GM03348 (cell line): ENCODE data around the gene DCTN4.
"Not testable (repeated sequence)": the region's sequence is repeated elsewhere in the genome, so short reads cannot be mapped to it uniquely, and the experiment has no call there.

ENCODE experiments used
- DNase-seq: peaks from one replicate; pipeline ENCODE4 v3.0.0; 2012; ENCODE audit warnings: low spot score

The DCTN4 gene

DNA sequence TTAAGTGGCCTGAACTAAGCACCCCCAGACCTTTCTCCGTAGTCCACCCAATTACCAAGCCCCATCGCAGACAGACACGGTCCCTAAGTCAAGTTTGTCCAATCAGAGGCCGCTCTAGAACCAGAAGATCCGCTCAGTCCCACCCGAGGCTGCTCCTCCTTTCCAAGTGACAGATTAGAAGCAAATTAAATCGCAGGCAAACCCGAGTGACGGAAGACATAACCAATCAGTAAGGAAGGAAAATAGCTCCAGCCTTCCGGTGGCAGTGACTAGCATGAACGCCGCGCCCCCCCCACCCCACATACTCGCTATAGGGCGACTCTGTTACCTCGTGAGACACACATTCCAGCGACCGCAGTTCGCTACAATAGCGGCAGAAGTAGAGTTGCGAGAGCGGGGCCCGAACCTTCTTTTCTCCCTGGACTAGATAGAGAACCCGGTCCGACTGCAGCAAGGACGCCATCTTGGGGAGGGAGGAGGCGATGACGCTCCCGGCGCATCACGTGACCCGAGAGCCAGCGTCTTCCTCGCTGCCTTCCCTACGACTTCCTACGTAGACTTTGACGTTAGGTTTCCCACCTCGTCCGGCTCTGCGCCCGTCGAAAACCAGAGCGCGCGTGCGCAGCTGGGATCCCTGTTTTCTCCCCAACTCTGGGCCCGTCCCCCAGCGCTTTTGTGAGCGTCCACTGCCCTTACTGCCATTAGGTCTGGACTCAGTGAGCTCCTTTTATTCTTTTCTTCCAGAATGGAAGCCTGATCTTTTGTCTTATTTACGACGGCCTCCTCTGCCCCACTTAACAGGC is at the start of gene DCTN4:
TSS of gene DCTN4 (minus strand) at position 487 of the 803 bp plus-strand sequence. CDS start at position 463, 24 bp downstream.
- DNase-seq: peak; percentile 96

DNA sequence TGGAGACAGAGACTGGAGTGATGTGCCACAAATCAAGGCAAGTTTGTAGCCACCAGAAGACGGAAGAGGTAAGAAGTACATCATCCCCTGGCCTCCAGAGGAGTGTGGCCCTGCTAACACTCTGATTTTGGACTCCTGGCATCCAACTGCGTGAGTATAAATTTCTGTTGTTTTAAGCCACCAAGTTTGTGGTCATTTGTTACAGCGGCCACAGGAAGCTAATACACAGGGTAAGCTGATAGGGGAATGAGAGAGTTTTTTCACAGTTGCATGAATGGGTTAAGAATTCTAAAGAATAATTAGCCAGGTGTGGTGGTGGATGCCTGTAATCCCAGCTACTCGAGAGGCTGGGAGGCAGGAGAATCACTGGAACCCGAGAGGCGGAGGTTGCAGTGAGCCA is 45.6 kb upstream of the DCTN4 start:
- no peak for DNase-seq

DNA sequence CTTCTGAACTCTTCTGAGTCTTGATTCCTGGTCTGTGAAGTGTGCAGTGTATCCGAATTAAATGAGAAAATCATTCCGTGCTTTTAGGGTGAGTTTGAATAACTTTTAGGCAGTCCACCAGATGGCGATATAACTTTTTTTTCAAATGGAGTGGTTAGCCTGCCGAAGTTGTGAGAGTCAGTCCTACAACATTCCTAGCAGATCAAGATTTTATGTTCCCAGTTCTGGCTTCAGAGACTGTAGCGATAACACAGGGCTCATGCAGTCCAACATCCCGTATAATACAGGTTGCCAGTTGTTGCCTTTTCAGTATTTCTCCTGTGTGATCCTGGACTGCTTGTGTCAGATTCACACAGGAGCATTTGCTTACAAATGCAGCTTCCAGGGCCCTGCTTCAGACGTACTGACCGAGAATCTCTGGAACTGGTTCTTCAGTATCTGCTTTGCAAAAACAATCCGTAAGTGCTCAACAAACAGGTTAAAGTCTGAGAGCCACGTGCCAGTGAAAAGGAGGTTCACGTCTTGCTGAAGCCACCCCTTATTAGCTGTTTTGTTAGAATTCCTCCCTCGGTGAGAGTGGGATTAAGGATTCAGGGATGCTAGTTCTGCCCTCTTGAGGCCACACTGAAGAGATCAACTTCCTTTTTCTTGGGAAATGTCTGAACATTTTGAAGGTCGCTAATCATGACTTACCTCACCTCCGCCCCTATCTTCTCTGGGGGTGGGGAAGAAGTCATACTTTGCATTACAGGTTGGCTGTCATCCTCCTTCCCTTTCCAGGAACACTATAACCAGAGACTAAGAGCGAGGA is 42.5 kb upstream of the DCTN4 start:
- peak; percentile 66 for DNase-seq

DNA sequence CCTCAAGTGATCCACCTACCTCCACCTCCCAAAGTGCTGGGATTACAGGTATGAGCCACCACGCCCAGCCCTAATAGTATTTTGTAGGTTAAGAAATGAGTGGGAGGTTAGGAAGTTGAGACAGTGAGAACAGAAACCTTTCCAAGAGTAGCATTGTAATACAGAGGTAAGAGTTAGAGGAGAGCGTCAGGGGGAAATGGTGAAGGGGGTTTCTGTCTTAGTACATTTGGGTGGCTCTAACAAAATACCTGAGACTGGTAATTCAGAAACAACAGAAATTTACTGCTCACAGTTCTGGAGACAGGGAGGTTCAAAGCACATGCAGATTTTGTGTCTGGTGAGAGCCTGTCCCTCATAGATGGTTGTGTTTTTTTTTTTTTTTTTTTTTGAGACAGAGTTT is 38.6 kb upstream of the DCTN4 start:
- no peak for DNase-seq

DNA sequence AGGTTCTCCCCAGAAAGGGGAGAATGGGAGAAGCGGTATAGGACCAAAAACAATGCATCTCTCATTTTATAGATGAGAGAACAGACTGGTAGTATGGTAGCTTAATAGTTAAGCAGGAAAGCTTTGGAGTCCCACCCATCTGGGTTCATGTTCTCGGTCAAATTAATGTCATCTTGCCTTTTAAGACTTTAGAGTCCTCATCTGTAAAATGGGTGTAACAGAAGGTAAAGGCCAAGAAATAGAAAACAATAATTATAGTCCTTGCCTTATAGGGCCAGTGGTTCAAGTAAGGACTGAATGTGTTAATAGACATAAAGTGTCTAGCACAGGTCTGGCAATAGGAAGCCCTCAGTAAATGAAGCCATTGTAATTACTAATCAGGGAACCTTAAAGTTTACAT is 36.1 kb upstream of the DCTN4 start:
- DNase-seq: no peak

DNA sequence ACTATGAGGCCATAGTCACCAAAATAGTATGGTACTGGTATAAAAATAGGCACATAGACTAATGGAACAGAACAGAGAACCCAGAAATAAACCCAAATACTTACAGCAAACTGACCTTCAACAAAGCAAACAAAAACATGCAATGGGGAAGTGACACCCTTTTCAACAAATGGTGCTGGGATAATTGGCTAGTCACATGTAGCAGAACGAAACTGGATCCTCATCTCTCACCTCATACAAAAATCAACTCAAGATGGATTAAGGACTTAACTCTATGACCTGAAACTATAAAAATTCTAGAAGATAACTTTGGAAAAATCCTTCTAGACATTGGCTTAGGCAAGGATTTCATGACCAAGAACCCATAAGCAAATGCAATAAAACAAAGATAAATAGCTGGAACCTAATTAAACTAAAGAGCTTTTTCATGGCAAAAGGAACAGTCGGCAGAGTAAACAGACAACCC is 34.6 kb upstream of the DCTN4 start:
- not testable (repeated sequence) for DNase-seq

- DNase-seq: no peak
Observed at GRCh38 chr5:150791536-150791935, 32.7 kb upstream of the DCTN4 start.

- peak; percentile 87 for DNase-seq
Observed at GRCh38 chr5:150789943-150790611, 31.3 kb upstream of the DCTN4 start.

GRCh38 chr5:150789450-150789849 is 30.6 kb upstream of the DCTN4 start:
- no peak for DNase-seq

- no peak for DNase-seq
Observed at GRCh38 chr5:150788977-150789376, 30.2 kb upstream of the DCTN4 start.

DNA sequence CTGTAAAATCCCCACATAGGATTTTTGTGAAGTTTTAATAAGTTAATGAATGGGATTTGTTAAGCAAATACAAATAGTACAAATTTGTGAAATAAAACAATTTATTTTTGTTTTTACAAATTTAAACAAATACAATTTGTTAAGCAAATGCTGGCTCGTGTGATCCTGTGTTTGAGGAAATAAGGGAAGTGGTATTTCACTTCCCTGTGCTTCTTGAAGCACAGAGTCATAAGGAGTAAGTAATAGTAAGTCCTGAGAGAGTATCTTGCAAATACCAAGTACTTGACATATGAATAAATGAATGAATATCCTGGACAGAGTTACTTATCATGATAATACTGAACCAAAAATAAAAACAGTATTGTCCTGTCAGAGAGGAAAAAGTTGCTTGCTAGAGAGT is 28.8 kb upstream of the DCTN4 start:
- DNase-seq: no peak

- DNase-seq: no peak
Observed at GRCh38 chr5:150786876-150787275, 28.1 kb upstream of the DCTN4 start.

DNA sequence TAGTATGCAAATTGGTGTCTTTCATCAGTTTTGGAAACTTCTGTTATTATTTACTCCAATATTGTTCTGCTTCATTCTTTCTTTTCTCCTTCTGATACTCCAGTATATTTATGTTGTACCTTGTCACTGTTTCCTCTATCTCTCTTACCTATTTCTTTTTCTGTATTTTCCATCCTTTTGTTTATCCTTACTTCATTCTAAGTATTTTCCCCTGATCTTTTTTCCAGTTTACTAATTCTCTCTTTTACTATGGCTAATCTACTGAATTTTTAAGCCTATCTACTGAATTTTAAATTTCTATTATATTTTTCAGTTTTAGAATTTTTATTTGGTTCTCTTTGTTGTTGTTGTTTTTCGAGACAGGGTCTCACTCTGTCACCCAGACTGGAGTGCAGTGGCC is 27.1 kb upstream of the DCTN4 start:
- no peak for DNase-seq

- peak; percentile 85 for DNase-seq
Observed at GRCh38 chr5:150783422-150783928, 24.7 kb upstream of the DCTN4 start.

GRCh38 chr5:150782850-150783249 is 24.0 kb upstream of the DCTN4 start:
- DNase-seq: no peak

DNA sequence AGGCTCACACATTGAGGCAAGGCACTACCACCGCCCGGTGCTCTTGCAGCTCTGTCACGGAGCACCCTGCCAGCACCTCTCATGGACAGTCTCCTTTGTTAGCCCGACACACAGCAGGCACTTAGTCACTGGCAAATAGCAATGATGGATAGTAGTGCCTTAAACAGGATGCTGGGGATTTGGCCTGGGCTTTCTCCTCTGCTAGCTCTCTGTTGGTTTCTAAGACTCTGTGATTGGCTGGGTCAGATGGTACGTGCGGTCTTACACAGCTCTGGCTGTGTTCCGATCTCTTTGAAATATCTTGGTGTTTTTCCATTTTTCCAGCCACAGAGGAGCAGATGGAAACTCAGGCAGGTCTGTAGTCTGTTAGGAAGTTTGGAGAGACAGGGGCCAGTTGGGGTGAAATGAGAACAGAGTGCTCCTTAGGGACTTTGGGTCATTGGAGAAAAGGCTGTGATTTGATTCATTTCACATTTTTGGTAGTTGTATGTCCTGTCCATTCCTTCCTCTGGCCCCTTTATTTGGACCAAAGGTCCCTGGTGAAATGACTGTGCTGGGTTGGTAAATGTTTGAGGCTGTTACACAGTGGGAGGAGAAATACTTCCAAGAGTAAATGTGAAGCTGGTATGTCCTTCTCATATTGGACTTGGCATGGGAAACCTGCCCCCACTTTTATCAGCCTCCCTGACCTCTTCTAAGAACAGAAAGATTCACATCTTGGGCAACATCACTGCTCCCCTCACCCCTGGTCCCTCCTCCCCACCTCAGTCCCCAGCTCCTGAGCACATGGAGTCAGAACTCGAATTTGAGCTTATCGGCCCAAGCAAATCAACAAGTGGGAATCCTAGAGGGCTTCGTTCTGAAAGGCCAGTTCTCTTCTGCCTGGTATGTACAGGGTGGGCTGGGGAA is 23.1 kb upstream of the DCTN4 start:
- peak; percentile 68 for DNase-seq

DNA sequence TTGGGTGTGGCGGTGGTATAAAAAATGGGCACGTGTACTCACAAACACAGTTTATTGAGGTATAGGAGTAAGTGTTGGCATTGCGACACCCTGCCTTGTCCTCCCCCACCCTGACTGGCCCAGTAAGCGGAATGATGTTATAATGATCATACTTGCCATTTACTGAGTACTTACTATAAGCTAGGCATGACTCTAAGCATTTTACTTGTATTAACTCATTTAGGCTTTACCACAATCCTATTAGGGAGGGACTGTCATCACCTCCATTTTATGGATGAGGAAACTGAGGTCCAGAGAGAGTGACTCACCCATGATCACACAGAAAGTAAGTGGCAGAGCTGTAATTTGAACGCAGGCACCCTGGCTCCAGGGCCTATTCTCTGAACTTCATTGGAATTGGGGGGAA is 22.0 kb upstream of the DCTN4 start:
- peak; percentile 55 for DNase-seq

GRCh38 chr5:150780187-150780692 is 21.4 kb upstream of the DCTN4 start:
- DNase-seq: no peak

- no peak for DNase-seq
Observed at GRCh38 chr5:150779397-150780186, 20.8 kb upstream of the DCTN4 start.
